Measurements from ENCODE around the gene AOPEP. TPM values are rescaled to one million over a fixed set of nuclear protein-coding genes. Genes with fewer than 3 reads are reported as not detected.
"Not testable (repeated sequence)": the region's sequence is repeated elsewhere in the genome, so short reads cannot be mapped to it uniquely, and the experiment has no call there.

Gene AOPEP
- total RNA-seq, 2 experiments from 2014 or later = 8.9 to 9.5 TPM

GRCh38 chr9:94937214-94937903 lies 210.9 kb downstream of the AOPEP start:
- ChIA-PET CTCF (interaction anchor here (0.7 kb wide), 1 partner anchor 258 kb away, joined by 3 read pairs; no protein-coding TSS in a partner anchor), POLR2A (no interaction called here)
- H3K27me3 Mint-ChIP-seq = no peaks in the 10 kb centered on the region
- H3K27ac Mint-ChIP-seq = no peak overlapping the region
- no peak overlapping the region for H3K4me3 Mint-ChIP-seq
- H3K9me3 Mint-ChIP-seq (ENCODE audit: low read depth) = no peaks in the 10 kb centered on the region
- no peak for DNase-seq
- H3K36me3 Mint-ChIP-seq (ENCODE audit: low read depth) = peaks cover 5% of the 10 kb centered on the region
- H3K4me1 Mint-ChIP-seq = peaks cover 6% of the 10 kb centered on the region
- intact Hi-C loops (cut with DNase I, micrococcal nuclease) = no loop called here
- ATAC-seq = no peak

GRCh38 chr9:94938384-94938783 lies 211.9 kb downstream of the AOPEP start:
- DNase-seq (no peak), ATAC-seq (no peak)
- CTCF ChIA-PET = interaction anchor here (1.0 kb wide), 1 partner anchor 156 kb away, joined by 3 read pairs; no protein-coding TSS in a partner anchor
- Mint-ChIP-seq H3K4me3 (no peak overlapping the region), H3K4me1 (peaks cover 6% of the 10 kb centered on the region), H3K9me3 (ENCODE audit: low read depth) (no peaks in the 10 kb centered on the region), H3K36me3 (ENCODE audit: low read depth) (peaks cover 5% of the 10 kb centered on the region), H3K27ac (peak overlapping the region; percentile 48), H3K27me3 (no peaks in the 10 kb centered on the region)
- intact Hi-C loops (cut with DNase I, micrococcal nuclease) = no loop called here
- POLR2A ChIA-PET = no interaction called here

- H3K36me3 Mint-ChIP-seq (ENCODE audit: low read depth); ATAC-seq; intact Hi-C loops (cut with DNase I, micrococcal nuclease); DNase-seq; H3K27me3 Mint-ChIP-seq; POLR2A ChIA-PET; H3K27ac Mint-ChIP-seq; H3K4me1 Mint-ChIP-seq; H3K4me3 Mint-ChIP-seq; H3K9me3 Mint-ChIP-seq (ENCODE audit: low read depth): not testable (repeated sequence)
- CTCF ChIA-PET = interaction anchor here (1.7 kb wide), 1 partner anchor 23 kb away, joined by 3 read pairs; no protein-coding TSS in a partner anchor
These were observed 213.8 kb downstream of the AOPEP start for GRCh38 chr9:94940296-94940695.

GRCh38 chr9:94941211-94941875 lies 214.8 kb downstream of the AOPEP start:
- H3K27ac Mint-ChIP-seq = no peak overlapping the region
- H3K27me3 Mint-ChIP-seq = no peaks in the 10 kb centered on the region
- H3K4me3 Mint-ChIP-seq = no peak overlapping the region
- no peaks in the 10 kb centered on the region for H3K9me3 Mint-ChIP-seq (ENCODE audit: low read depth)
- POLR2A ChIA-PET = no interaction called here
- H3K36me3 Mint-ChIP-seq (ENCODE audit: low read depth) = peaks cover 5% of the 10 kb centered on the region
- peaks cover 6% of the 10 kb centered on the region for H3K4me1 Mint-ChIP-seq
- ATAC-seq (no peak), DNase-seq (no peak)
- CTCF ChIA-PET = interaction anchor here (1.7 kb wide), 1 partner anchor 24 kb away, joined by 3 read pairs; no protein-coding TSS in a partner anchor
- intact Hi-C loops (cut with DNase I, micrococcal nuclease) = no loop called here

- H3K27ac Mint-ChIP-seq = no peak overlapping the region
- no peak overlapping the region for H3K4me3 Mint-ChIP-seq
- H3K9me3 Mint-ChIP-seq (ENCODE audit: low read depth) = no peaks in the 10 kb centered on the region
- peaks cover 11% of the 10 kb centered on the region for H3K4me1 Mint-ChIP-seq
- H3K36me3 Mint-ChIP-seq (ENCODE audit: low read depth) = no peaks in the 10 kb centered on the region
- no peaks in the 10 kb centered on the region for H3K27me3 Mint-ChIP-seq
- POLR2A ChIA-PET = no interaction called here
- DNase-seq (no peak), ATAC-seq (no peak)
- CTCF ChIA-PET = no interaction called here
- intact Hi-C loops (cut with DNase I, micrococcal nuclease) = no loop called here
These were observed 218.1 kb downstream of the AOPEP start for GRCh38 chr9:94944626-94945025.

- Mint-ChIP-seq H3K27ac (no peak overlapping the region), H3K4me1 (peaks cover 13% of the 10 kb centered on the region), H3K9me3 (ENCODE audit: low read depth) (no peaks in the 10 kb centered on the region), H3K27me3 (no peaks in the 10 kb centered on the region), H3K36me3 (ENCODE audit: low read depth) (no peaks in the 10 kb centered on the region), H3K4me3 (no peak overlapping the region)
- CTCF ChIA-PET = no interaction called here
- DNase-seq = no peak
- intact Hi-C loops (cut with DNase I, micrococcal nuclease) = no loop called here
- no peak for ATAC-seq
- POLR2A ChIA-PET = no interaction called here
These were observed 219.0 kb downstream of the AOPEP start for GRCh38 chr9:94945197-94946144.

GRCh38 chr9:94946256-94946655 lies 219.8 kb downstream of the AOPEP start:
- Mint-ChIP-seq H3K4me1 (peaks cover 21% of the 10 kb centered on the region), H3K9me3 (ENCODE audit: low read depth) (no peaks in the 10 kb centered on the region), H3K4me3 (no peak overlapping the region), H3K36me3 (ENCODE audit: low read depth) (no peaks in the 10 kb centered on the region), H3K27me3 (no peaks in the 10 kb centered on the region), H3K27ac (no peak overlapping the region)
- intact Hi-C loops (cut with DNase I, micrococcal nuclease) = no loop called here
- CTCF ChIA-PET = no interaction called here
- POLR2A ChIA-PET = no interaction called here
- ATAC-seq = no peak
- no peak for DNase-seq

- Mint-ChIP-seq H3K4me1 (peaks cover 40% of the 10 kb centered on the region), H3K4me3 (no peak overlapping the region), H3K27me3 (no peaks in the 10 kb centered on the region), H3K27ac (no peak overlapping the region), H3K36me3 (ENCODE audit: low read depth) (no peaks in the 10 kb centered on the region), H3K9me3 (ENCODE audit: low read depth) (no peaks in the 10 kb centered on the region)
- DNase-seq (no peak), ATAC-seq (no peak)
- POLR2A ChIA-PET = no interaction called here
- CTCF ChIA-PET = interaction anchor here (0.6 to 0.9 kb wide), 2 partner anchors 10 to 174 kb away, joined by 3 to 4 read pairs; no protein-coding TSS in a partner anchor
- intact Hi-C loops (cut with DNase I, micrococcal nuclease) = no loop called here
These were observed 222.2 kb downstream of the AOPEP start for GRCh38 chr9:94948567-94949235.

- Mint-ChIP-seq H3K4me3 (no peak overlapping the region), H3K36me3 (ENCODE audit: low read depth) (no peaks in the 10 kb centered on the region), H3K27ac (no peak overlapping the region), H3K9me3 (ENCODE audit: low read depth) (no peaks in the 10 kb centered on the region), H3K4me1 (peaks cover 40% of the 10 kb centered on the region), H3K27me3 (no peaks in the 10 kb centered on the region)
- intact Hi-C loops (cut with DNase I, micrococcal nuclease) = no loop called here
- no peak for ATAC-seq
- no peak for DNase-seq
- POLR2A ChIA-PET = no interaction called here
- CTCF ChIA-PET = no interaction called here
These were observed 222.9 kb downstream of the AOPEP start for GRCh38 chr9:94949370-94949769.

GRCh38 chr9:94950040-94950578 lies 223.6 kb downstream of the AOPEP start:
- Mint-ChIP-seq H3K4me1 (peaks cover 40% of the 10 kb centered on the region), H3K36me3 (ENCODE audit: low read depth) (peaks cover under 1% of the 10 kb centered on the region), H3K27ac (no peak overlapping the region), H3K27me3 (no peaks in the 10 kb centered on the region), H3K4me3 (no peak overlapping the region), H3K9me3 (ENCODE audit: low read depth) (no peaks in the 10 kb centered on the region)
- intact Hi-C loops (cut with DNase I, micrococcal nuclease) = loop anchor here in 1 of 2 experiments (5.0 kb wide), 1 partner anchor 88 kb away; no protein-coding TSS in a partner anchor
- DNase-seq = no peak
- ChIA-PET POLR2A (no interaction called here), CTCF (no interaction called here)
- ATAC-seq = no peak

Measured in activated CD4-positive, alpha-beta T cell treated with anti-CD3 and anti-CD28 coated beads for 36 hours (primary cell).